NCI-H146 (cell line): Measurements from ENCODE around the gene TAF11L14.

Source experiments
- DNase-seq: peaks from one replicate; lab custom pipeline; 2025; lab: John Stamatoyannopoulos, UW

TAF11L14 gene

GRCh38 chr5:17679597-17680203 is 45.4 kb downstream of the TAF11L14 start:
- no peak for DNase-seq

- DNase-seq = no peak
Measured at GRCh38 chr5:17680737-17681136, 46.5 kb downstream of the TAF11L14 start.
